RWPE1 (cell line): Measurements from ENCODE around the gene WDR45B.

Source experiments
- CTCF ChIA-PET: fragments of 350-600 bp; sonication (Branson Sonifier 250); formaldehyde crosslinking; extraction: SDS; loops from one replicate; lab custom pipeline; 2021; lab: Yijun Ruan, JAX
- POLR2A ChIA-PET: fragments of 400-600 bp; formaldehyde crosslinking; extraction: SDS; loops from one replicate; lab custom pipeline; 2020; ENCODE audit warnings: antibody characterized with exemption; ENCODE audit not compliant: low non-redundant PET; lab: Yijun Ruan, JAX
- DNase-seq: peaks from one replicate; pipeline ENCODE4 v3.0.0; 2012; ENCODE audit warnings: low spot score
- H3K27ac ChIP-seq: fragments of 450-650 bp; 2 replicates; pipeline ENCODE4 v1.5.1; 2017
- TF ChIP-seq, protein P1 (sequence below): fragments of 450-650 bp; conservative IDR thresholded peaks from 2 replicates; pipeline ENCODE4 v1.5.1; 2017; ENCODE audit warnings: low read depth, mild to moderate bottlenecking

Gene WDR45B

DNA sequence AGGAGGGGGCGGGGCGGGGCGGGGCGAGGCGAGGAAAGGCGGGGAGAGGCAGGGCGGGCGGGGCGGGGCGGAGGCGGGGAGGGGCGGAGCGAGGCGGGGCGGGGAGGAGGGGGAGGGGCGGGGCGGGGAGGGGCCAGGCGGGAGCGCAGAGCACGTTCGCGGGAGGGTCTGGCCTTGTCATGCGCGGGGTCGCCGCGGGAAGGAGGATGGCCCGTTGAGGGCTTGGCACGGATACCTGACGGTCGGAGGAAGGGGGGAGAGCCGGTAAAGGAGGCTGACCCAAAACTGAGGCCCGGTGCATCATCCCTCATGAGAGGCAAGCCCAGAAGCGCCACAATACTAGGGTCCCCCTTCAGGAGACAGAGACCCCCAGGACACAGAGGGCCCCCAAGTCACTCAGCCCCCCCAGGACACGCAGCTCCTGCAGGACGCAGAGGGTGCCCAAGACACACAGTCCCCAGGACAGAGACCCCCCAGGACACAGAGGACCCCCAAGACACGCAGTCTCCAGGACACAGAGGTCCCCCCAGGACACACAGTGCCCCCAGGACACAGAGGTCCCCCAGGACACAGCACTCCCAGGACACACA is 593 bp upstream of the WDR45B start:
- CTCF ChIA-PET = no interaction called here
- POLR2A ChIA-PET = no interaction called here
- DNase-seq = peak; percentile 67
- H3K27ac ChIP-seq = peak overlapping the region; percentile 97
- TF ChIP-seq, protein P1, sequence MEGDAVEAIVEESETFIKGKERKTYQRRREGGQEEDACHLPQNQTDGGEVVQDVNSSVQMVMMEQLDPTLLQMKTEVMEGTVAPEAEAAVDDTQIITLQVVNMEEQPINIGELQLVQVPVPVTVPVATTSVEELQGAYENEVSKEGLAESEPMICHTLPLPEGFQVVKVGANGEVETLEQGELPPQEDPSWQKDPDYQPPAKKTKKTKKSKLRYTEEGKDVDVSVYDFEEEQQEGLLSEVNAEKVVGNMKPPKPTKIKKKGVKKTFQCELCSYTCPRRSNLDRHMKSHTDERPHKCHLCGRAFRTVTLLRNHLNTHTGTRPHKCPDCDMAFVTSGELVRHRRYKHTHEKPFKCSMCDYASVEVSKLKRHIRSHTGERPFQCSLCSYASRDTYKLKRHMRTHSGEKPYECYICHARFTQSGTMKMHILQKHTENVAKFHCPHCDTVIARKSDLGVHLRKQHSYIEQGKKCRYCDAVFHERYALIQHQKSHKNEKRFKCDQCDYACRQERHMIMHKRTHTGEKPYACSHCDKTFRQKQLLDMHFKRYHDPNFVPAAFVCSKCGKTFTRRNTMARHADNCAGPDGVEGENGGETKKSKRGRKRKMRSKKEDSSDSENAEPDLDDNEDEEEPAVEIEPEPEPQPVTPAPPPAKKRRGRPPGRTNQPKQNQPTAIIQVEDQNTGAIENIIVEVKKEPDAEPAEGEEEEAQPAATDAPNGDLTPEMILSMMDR = no peak

GRCh38 chr17:82647593-82648164 is 565 bp downstream of the WDR45B start:
- peak overlapping the region; percentile 97 for H3K27ac ChIP-seq
- DNase-seq = peak; percentile 38
- ChIA-PET CTCF (interaction anchor here (0.6 kb wide), 1 partner anchor 86 kb away, joined by 3 read pairs; no protein-coding TSS in a partner anchor), POLR2A (no interaction called here)
- TF ChIP-seq, protein P1 = no peak

GRCh38 chr17:82645516-82645915 is 2.7 kb downstream of the WDR45B start:
- TF ChIP-seq, protein P1 = no peak
- ChIA-PET POLR2A (no interaction called here), CTCF (no interaction called here)
- peak overlapping the region; percentile 11; the same call in 1 of the 2 replicates for H3K27ac ChIP-seq
- no peak for DNase-seq

GRCh38 chr17:82644148-82644547 is 4.1 kb downstream of the WDR45B start:
- ChIA-PET CTCF (no interaction called here), POLR2A (no interaction called here)
- TF ChIP-seq, protein P1 = no peak
- DNase-seq = no peak
- no peak overlapping the region for H3K27ac ChIP-seq

DNA sequence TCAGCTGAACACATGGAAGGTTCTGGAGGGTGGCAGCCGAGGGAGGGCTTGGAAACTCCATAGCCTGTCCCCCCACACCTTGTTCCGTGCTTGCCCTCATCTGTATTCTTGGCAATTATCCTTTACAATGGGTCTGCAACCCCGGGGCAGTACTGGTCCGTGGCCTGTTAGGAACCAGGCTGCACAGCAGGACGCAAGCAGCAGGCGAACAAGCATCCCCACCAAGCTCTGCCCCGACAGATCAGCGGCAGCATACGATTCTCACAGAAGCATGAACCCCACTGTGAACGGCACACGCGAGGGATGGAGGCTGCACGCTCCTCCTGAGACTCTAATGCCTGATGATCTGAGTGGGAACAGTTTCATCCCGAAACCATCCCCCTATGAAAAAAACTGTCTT is 6.2 kb downstream of the WDR45B start:
- DNase-seq = no peak
- ChIA-PET CTCF (no interaction called here), POLR2A (no interaction called here)
- H3K27ac ChIP-seq = no peak overlapping the region
- TF ChIP-seq, protein P1 = no peak

DNA sequence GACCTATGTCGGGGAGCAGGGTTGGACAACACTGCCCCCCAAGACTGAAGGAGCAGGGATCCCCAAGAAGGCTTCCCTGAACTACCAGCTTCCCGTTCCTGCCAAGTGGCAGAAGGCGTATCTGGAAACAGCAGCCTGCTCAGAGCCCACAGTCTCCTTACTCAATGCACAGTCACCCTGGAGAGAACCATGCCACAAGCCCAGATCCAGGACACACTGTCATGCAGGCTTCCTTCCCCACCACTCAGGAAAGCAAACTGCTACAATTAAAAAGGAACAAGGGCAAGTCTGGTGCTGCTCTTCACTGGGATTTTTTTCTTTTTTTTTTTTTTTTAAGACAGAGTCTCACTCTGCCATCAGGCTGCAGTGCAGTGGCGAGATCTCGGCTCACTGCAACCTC is 8.2 kb downstream of the WDR45B start:
- TF ChIP-seq, protein P1 = no peak
- POLR2A ChIA-PET = no interaction called here
- H3K27ac ChIP-seq = no peak overlapping the region
- no peak for DNase-seq
- CTCF ChIA-PET = no interaction called here
